Body of pancreas (tissue), 4 donors: ENCODE data around the gene NUBP2.

ENCODE experiments used
- CTCF ChIP-seq, 7 experiments: fragments of 450-650 bp in 4 of 7; fragments of 200-600 bp in 3 of 7; sonication (generic) in 3 of 7; IDR thresholded peaks; one replicate each; pipeline ENCODE4 v1.5.1; 2016 to 2019; ENCODE audit warnings: antibody characterized with exemption in 7 of 7
- POLR2A ChIP-seq, 3 donors: fragments of 450-650 bp; IDR thresholded peaks; one replicate each; pipeline ENCODE4 v1.6.1; 2016; ENCODE audit warnings: antibody characterized with exemption in 3 of 3, mild to moderate bottlenecking in 2 of 3

DNA sequence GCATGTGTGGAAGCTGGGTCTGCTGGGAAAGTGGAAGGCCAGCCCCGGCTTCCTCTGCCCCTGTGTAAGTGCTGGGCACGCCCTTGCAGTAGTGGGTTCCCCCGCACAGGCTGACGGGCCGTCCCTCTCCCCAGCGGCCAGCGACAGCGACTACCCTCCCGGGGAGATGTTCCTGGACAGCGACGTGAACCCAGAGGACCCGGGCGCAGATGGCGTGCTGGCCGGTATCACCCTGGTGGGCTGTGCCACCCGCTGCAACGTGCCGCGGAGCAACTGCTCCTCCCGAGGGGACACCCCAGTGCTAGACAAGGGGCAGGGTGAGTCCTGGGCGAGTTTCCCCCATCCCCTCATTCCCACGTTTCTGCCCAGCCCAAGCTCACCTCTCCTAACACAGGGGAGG is 16.9 kb upstream of the NUBP2 start:
- no peak for TF ChIP-seq CTCF (IDR thresholded peaks at IDR 0.05)
- no peak for TF ChIP-seq POLR2A (IDR thresholded peaks at IDR 0.05)
